Gastroesophageal sphincter (tissue), 3 donors: ENCODE results near the gene BFSP1.

Source experiments
- CTCF ChIP-seq, 4 experiments: fragments of 200-600 bp in 2 of 4; fragments of 450-650 bp in 2 of 4; sonication (generic) in 1 of 4; IDR thresholded peaks; one replicate each; pipeline ENCODE4 v1.5.1; 2017 to 2019; ENCODE audit warnings: antibody characterized with exemption in 4 of 4, mild to moderate bottlenecking in 2 of 4, moderate library complexity in 2 of 4
- EP300 ChIP-seq: sonication (generic); formaldehyde crosslinking; IDR thresholded peaks from one replicate; pipeline ENCODE4 v1.6.1; 2017; ENCODE audit warnings: antibody characterized with exemption, mild to moderate bottlenecking

GRCh38 chr20:17529586-17529985, 1.6 kb downstream of the BFSP1 start:
- TF ChIP-seq CTCF (IDR thresholded peaks at IDR 0.05), result no peak
- no peak for TF ChIP-seq EP300
